ENCODE data around the gene SEMA6C. TPM values are rescaled to one million over a fixed set of nuclear protein-coding genes. Genes with fewer than 3 reads are reported as not detected.
"Not testable (repeated sequence)": the region's sequence is repeated elsewhere in the genome, so short reads cannot be mapped to it uniquely, and the experiment has no call there.

SEMA6C gene, protein sequence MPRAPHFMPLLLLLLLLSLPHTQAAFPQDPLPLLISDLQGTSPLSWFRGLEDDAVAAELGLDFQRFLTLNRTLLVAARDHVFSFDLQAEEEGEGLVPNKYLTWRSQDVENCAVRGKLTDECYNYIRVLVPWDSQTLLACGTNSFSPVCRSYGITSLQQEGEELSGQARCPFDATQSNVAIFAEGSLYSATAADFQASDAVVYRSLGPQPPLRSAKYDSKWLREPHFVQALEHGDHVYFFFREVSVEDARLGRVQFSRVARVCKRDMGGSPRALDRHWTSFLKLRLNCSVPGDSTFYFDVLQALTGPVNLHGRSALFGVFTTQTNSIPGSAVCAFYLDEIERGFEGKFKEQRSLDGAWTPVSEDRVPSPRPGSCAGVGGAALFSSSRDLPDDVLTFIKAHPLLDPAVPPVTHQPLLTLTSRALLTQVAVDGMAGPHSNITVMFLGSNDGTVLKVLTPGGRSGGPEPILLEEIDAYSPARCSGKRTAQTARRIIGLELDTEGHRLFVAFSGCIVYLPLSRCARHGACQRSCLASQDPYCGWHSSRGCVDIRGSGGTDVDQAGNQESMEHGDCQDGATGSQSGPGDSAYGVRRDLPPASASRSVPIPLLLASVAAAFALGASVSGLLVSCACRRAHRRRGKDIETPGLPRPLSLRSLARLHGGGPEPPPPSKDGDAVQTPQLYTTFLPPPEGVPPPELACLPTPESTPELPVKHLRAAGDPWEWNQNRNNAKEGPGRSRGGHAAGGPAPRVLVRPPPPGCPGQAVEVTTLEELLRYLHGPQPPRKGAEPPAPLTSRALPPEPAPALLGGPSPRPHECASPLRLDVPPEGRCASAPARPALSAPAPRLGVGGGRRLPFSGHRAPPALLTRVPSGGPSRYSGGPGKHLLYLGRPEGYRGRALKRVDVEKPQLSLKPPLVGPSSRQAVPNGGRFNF
- total RNA-seq: 83.6 TPM

DNA sequence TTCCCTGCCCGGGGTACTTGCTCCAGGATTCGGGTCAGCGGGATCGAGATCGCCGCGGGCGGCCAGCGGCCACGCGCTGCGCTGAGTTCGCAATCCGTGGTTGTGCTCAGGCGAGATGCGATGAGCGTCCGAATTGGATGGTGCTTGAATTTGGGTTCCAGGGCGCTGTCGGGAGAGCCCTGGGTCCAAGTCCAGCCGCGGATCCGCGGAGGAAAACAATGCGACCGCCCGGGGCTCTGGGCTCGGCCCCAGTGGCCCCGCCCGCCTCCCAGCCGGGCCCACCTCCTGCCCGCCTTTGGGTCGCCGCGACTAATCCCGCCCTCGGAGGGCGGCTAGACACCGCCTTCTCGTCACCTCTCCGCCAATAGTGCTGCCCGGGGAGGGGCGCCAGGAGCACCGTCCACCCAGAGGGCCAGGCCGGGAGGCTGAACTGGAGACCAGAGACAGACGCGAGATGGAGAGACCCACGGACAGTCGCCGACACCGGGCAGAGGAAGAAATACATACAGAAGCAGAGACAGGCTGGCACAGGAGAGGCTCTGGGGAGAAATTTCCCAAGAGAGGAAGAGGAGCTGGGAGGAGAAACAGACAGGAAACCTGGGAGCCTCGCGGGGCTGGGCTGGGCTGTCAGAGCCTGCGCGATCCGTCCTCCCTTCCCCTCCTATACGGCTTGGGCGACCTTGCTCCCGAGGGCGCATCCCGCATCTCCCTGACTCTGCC is at the start of gene SEMA6C:
TSS of gene SEMA6C (minus strand) at position 220 of the 720 bp plus-strand sequence. CDS start 4,010 bp downstream, outside the sequence.
- peak; percentile 97 for DNase-seq

DNA sequence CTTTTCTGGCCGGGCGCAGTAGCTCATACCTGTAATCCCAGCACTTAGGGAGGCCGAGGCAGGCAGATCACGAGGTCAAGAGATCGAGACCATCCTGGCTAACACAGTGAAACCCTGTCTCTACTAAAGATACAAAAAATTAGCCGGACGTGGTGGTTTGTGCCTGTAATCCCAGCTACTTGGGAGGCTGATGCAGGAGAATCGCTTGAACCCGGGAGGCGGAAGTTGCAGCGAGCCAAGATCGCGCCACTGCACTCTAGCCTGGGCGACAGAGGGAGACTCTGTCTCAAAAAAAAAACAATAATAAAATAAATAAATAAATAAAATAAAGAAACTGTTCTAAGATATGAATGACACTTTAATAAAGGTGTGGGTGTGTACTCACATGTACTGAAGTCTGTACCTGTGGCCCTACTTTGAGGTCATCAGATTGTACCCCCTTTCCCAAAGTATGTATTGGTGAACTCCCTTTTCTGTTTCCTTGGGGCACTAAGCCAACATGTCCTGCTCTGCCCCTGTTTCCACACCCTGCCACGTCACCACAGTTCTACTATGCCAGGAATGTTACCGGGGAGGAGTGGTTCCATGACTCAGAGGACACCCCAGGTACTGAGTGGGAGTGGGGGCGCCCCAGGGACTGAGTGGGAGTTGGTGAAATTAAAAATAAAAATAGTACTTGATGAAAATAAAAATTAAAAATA is 48.6 kb upstream of the SEMA6C start:
- peak; percentile 44 for DNase-seq

DNA sequence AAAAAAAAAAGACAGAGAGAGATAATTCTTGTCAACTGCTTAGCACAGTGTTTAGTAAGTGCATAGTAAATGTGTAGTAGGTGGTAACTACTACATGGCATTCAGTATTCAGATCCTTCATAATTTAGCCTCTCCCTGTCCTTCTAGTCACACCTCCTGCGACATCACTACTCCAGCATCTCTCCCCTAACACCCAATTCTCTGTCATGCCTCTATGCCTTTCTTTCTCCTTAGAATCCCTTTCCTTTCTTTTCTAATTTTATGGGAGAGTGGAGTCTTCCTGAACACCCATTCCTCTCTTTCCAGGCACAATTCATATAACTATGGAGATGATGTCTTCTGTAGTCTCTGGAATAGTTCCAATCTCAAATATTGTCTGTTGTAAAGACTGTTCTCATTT is 47.4 kb upstream of the SEMA6C start:
- no peak for DNase-seq

DNA sequence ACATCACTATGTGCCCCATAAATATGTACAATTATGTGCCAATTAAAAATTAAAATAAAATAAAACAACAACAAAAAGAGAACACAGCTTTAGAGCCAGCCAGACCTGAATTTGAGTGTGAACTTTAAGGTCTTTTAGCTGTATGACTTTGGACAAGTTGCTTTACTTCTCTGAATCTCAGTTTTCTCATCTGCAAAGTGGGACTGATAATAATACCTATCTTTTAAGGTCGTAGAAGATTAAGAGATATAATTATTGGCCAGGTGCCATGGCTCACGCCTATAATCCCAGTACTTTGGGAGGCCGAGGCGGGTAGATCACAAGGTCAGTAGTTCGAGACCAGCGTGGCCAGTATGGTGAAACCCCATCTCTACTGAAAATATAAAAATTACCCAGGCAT is 46.9 kb upstream of the SEMA6C start:
- no peak for DNase-seq

DNA sequence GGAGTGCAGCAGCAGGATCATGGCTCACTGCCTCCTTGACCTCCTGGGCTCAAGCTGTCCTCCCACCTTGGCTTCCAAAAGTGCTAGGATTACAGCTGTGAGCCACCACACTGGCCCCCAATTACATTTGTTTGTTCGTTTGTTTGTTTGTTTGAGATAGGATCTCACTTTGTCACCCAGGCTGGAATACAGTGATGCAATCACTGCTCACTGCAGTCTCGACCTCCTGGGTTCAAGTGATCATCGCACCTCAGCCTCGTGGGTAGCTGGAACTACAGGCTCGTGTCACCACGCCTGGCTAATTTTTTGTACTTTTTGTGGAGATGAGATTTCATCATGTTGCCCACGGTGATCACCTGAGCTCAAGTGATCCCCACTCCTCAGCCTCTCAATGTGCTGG is 45.6 kb upstream of the SEMA6C start:
- DNase-seq: no peak

DNA sequence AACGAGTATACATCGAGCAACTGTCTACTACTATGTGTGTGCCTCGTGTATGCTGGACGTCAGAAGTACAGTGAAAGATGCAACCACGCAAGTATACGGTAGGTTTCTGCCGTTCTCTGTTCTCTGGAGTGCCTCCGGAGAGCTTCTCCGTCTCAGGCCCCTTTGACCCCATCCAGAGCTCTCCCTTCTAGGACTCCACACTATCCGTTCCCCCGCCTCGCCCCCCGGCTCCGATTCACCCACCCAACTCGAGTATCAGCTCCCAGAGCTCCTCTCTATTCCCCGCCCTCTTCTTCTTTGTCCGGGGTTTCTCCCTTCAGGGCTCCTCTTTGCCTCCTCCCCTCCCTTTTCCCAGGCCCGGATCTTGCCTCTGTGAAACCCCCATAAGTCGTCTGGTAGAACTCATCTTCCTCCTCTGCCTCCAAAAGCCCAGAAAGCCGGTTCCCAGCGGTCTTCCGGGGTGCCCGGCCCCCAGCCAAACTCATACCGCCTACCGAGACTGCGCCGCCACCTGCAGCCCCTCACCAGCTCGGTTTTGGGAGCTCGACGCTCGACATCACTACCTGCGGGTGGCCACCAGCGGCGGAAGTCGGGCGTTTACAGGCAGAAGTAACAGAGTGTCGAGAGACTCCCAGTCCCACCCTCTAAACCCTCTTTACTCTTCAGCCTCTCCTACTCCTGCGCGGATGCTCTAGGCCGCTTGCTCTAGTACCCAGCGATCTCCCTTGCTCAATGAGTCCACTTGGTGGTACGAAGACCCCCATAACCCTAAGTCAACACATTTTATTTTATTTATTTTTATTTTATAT is 43.4 kb upstream of the SEMA6C start, which contains the start of gene VPS72:
TSS of gene VPS72 (minus strand) at position 561 of the 809 bp plus-strand sequence. CDS start at position 485, 76 bp downstream.
- DNase-seq: peak; percentile 96

DNA sequence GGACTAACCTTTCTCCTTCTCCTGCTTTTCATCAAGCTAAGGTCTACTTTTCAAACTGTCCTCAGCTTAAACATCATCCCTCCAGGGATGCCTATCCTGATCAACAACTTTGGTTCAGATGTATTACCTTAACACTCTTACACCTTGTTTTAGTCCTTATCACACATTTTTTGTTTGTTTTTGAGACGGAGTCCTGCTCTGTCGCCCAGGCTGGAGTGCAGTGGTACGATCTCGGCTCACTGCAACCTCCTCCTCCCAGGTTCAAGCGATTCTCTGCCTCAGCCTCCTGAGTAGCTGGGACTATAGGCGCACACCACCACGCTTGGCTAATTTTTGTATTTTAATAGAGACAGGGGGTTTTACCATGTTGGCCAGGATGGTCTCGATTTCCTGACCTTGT is 42.2 kb upstream of the SEMA6C start:
- DNase-seq: not testable (repeated sequence)

DNA sequence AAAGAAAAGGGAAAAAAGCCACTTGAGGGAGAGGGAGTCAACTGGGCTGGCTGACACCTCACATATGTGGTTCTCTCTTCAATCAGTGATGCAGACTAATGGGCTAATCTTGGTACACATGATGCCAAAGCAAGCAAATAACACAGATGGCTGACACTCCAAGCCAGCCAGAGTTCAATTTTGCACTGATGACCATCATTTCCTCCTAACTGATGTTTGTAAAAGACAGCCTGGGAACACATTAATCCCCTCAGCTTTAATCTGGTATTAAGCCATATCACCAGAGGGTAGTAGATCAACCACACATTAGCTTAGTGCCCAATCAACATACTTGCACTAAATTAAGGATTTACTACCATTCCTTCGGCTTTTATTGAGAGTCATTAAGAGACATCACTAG is 40.8 kb upstream of the SEMA6C start:
- DNase-seq: no peak

DNA sequence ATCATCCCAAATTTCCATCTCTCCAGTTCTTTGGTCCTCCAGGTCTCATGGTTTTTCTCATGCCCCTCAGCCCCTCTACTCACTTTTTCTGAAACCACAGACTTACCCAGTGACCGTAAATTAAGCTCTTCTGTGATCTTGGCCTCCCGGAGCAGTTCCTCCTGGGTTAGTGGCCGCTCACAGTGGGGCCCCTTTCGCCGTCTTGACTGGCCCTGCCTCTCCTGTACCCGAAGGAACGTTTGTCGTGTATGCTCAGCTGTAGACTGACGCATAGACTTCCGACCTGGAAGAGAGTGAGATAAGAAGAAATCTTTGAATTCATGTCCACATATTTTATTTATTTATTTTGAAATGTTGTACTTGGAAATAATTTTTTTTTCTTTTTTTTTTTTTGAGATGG is 37.8 kb upstream of the SEMA6C start:
- no peak for DNase-seq

DNA sequence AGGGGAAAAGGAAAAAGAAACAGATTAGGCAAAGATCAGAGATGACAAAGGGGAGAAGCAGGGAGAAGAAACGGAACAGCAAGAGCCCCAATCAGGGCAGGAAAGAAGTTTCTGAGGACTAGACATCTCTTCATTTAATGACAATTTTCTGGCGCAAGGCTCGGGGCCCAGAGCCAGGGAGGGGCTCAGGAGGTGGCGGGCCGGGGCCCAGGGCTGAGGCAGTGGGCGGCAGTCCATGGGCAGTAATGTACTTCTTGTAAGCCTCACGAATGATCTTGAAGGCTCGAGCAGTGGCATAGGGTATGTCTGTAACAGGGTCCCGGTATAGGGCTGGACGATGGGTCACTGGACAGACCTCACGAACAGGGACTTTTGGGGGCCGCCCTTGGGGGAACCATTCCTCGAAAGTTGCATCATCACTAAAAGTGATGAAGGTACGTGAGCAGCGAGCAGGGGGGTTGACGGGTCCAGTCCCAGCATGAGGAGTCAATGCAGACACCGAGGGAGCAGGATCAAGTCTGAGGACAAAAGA is 30.1 kb upstream of the SEMA6C start:
- no peak for DNase-seq

DNA sequence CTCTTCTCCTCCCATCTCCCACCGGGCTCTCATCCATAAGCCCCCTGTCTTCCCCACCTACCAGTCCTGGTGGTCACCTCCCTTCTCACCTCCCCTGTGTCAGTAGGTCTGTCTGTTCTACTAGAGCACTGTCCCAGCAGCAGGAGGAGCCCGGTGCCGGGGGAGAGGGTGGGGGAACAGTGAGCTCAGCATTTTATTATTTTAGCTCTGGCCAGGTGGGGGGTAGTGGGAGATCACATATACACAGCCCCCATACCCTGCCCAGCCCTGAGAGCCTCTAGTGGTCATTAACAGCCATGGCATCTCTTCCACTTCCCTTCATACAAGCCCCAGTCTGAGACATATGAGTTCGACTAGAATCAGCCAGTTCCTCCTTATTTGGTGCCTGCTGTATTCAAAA is 29.4 kb upstream of the SEMA6C start, which contains the start of gene TMOD4:
TSS of gene TMOD4 (minus strand) at position 119 of the 400 bp plus-strand sequence. CDS start 1,106 bp downstream, outside the sequence.
- DNase-seq: peak; percentile 54

DNA sequence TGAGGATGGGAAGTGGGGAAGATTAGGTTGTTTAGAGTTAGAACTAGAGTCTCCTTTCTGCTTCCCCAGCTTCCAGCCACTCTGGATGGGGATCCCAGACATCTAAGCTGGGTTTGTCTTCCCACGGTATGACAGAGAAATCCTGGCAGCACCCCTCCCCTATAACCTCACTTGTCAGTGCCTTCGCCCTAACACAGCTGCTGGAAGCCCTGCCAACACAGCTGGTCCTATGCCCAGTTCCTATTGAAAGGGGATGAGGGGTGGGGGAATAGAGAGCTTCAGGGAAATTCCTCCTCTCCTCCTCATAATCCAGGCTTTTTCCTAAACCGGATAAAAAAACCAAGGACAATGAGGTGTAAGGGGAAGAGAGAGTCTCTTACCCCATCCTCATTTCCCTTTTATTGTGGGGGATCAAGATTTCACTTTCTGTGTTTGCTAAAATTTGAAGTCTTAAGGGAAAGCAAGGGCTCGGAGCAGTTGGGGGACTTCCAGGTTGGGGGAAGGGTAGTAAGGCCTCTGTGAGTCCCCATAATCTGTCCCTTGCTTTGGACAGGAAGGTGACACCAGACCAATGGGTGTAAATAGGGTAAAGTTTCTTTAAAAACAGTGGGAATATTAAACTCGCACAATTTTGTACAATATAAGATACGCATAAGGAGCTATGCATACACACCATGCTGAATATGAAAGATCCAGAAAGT is 28.8 kb upstream of the SEMA6C start:
- peak; percentile 94 for DNase-seq

DNA sequence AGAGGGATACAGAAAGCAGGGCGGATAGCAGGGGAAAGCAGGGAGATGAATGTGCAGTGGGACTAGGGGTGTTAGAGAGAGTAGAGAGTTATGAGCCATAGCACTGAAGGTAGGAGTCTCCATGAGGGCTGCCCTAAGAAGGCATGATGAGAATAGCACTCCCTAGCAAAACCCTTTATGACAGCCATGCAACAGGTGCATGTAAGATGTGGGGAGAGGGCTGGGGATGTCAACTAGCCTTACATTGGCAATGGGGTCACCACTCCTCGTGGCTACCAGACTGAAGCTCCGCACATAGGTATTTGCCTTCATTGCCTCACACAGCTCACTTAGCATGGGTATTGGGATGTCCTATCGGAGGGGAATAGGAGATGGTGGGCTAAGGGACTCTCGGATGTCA is 24.8 kb upstream of the SEMA6C start:
- no peak for DNase-seq

DNA sequence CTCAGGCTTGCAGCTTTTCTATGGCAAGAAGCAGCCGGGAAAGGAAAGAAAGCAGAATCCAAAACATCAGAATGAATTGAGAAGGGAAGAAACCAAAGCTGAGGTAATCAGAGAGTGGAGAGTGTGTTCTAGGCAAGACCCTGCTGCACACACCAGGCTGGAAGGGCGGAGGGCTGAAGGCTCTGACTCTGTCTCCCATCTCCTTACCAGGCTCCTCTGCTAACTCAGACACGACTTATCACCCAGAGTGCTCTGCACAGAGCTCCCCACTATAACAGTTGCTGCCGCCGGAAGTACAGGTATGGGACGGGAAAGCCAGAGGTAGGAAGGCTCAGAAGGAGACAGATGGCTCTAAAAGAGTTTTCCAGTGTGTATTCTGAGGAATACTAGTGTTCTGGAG is 20.7 kb upstream of the SEMA6C start:
- no peak for DNase-seq

DNA sequence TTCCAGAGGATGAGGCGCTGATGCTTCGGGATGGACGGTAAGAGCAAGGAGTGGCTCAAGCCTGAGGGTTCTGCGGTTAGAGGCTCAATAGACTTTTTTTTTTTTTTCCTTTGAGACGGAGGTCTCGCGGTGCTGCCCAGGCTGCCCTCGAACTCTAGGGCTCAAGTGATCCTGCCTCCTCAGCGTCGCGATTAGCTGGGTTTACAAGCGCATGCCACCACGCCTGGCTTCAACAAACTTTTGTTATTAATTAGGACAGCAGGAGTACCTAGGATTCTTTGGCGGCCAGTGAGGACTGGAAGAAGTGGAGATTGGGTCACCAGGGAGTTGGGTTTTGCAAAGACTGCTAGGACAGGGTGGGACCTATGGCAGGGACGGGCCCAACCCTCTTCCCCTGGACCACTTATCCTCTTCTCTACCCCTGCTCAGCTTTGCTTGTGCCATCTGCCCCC is 20.1 kb upstream of the SEMA6C start:
- no peak for DNase-seq

DNA sequence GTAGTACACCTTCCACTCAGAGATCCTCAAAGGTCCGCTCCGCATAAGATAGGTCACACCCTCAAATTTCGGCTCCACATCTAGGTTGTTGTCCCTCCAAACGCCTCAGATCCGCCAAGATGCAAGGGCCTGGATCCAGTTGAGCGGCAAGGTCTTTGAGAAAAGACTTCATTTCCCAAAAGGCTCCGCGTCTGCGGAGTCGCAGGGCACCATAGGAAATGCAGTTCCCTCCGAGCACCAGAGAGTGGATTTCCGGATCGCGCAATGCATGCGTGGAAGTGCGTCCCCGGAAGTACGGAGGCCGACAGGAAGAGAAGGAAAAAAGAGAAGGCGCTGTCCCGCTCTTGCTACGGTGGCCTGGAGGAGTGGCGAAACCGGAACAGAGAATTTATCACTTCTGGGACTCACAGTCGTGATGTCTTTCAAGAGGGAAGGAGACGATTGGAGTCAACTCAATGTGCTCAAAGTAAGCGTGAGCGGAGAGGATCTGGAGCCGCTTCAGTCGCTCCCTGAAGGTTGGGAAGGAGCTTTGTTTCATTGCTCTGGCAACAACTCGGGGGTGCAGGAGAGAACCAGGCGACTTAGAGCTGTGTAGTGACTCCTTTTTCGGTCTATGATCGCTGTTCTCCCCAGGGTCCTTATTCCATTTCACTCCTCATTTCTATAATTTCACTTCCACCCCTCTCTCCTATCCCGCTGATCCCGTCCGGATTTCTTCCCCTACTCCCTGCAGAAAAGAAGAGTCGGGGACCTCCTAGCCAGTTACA is 19.5 kb upstream of the SEMA6C start, which contains the start of the genes LYSMD1 and SCNM1:
TSS of gene LYSMD1 (minus strand) at position 165 of the 767 bp plus-strand sequence. CDS start 644 bp downstream, outside the sequence.
TSS of gene SCNM1 (plus strand) at position 407 of the 767 bp plus-strand sequence. CDS start at position 416, 9 bp downstream.
- DNase-seq: peak; percentile 100

DNA sequence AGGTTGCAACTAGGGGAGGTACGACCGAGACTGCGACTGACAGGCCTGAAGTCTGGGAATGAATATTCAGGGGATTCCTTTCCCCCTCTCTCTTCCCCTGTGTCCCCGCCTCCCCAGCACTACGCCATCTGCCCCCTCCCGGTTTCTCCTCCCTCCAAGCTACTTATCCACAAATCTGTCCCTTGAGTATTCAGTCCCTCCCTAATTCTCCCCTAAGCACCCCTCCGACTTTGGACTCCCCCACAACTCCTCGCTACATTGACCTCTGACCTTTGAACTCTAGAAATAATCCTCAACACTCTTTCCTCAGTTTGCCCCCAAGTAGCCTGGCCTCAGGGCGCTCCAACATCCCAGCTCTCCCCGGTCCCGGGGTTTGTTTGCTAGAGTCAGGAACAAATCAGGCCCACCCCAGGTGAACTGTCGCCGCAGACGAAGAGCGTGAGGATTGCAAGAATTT is 18.9 kb upstream of the SEMA6C start:
- peak; percentile 76 for DNase-seq

DNA sequence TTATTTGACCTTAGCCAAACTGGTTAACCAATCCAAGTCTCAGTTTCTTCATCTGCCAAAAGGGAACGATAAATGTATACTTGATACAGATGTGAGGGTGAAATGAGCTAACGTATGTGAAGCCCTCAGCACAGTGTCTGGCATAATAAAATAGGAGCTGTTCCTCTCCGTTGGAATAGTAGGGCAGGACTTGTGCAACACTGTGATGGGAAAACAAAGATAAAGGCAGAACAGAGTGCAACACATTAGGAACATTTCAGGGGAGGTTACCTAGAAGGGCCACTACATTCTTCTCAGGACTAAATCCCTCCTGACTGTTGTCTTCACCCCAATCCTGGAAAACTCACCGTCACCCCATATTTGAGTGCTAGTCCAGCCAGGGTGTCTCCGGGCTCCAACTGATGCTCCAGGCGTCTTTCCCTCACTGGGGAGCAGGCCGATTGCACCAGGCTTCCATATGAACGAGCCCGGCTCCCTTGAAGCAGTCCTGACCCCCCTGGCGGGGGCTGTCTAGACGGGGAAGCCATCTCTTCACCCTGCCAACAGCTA is 18.4 kb upstream of the SEMA6C start:
- no peak for DNase-seq
